ENCODE data around the gene ID2.

ID2 gene

GRCh38 chr2:8661235-8661634 is 20.6 kb upstream of the ID2 start:
- H3K27ac ChIP-seq: no peak overlapping the region
- no peak for TF ChIP-seq CTCF (conservative IDR thresholded peaks at IDR 0.05)

GRCh38 chr2:8661736-8662135 is 20.1 kb upstream of the ID2 start:
- no peak for TF ChIP-seq CTCF (conservative IDR thresholded peaks at IDR 0.05)
- H3K27ac ChIP-seq: no peak overlapping the region

- no peak overlapping the region for H3K27ac ChIP-seq
- TF ChIP-seq CTCF (conservative IDR thresholded peaks at IDR 0.05): no peak
Observed at GRCh38 chr2:8662239-8662879, 19.5 kb upstream of the ID2 start.

DNA sequence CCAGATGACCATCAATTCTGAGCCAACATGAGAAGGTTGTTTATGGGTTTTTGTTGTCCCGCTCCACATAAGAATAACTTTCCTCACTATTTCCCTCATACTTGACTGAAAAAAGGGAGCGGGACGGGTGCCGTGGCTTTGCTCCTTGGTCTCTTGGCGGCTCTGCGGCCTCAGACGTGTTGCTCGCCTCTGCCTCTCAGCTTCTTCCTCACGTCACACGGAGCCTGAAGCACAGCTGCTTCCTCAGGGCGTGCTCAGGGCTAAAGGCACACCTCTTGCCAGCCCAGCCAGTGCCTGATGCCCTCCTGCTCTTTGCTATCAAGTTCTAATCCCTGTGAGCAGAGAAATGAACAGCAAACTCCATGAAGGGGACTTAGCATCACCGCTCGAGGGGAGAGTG is 17.9 kb upstream of the ID2 start:
- H3K27ac ChIP-seq: no peak overlapping the region
- no peak for TF ChIP-seq CTCF (conservative IDR thresholded peaks at IDR 0.05)

DNA sequence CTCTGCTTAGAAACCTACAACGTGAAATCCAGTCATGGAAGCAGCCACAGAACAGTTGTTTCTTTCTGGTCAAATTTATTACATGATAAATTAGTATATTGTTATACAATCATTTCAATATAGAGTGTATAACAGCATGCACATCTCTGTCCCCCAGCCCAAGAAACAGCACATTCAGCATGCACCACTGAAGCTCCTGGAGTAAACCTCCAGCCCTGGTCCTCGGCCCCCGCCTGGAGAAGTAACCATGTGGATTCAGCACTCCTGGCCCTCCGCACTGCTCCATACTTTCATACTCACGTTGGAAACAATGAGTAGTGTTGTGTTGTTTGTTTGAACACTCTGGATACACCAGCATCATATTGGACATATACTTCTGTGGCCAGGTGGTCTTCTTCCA is 15.3 kb upstream of the ID2 start:
- H3K27ac ChIP-seq: no peak overlapping the region
- TF ChIP-seq CTCF (conservative IDR thresholded peaks at IDR 0.05): no peak

- H3K27ac ChIP-seq: no peak overlapping the region
- TF ChIP-seq CTCF (conservative IDR thresholded peaks at IDR 0.05): no peak
Observed at GRCh38 chr2:8667896-8668512, 13.9 kb upstream of the ID2 start.

DNA sequence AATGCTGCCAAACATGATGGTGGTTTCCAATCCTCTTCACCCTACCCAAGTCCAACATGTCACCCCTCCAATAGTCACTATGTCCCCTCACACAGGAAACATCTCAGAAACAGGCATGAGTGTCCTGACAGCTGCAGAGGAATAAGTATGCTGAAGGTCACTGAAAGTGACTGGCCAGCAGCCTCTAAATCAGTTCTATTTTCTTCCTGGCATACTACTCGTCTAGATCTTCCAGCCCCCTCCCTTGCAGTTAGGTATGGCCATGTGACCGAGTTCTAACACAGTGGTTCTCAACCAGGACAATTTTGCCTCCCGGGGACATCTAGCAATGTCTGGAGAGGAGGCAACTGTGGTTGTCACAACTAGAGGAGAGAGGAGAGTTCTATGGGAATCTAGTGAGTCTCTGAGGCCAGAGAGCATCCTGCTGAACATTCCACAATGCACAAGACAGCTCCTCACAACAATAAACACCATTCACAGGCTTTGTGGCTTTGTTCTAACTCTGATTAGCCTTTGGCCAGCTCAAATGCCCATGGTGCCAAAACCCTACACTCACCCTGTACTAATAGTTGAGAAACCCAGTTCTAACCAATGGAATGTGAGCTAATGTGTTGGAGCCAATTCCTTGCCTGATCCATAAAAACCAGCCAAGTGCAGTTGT is 12.6 kb upstream of the ID2 start:
- peak overlapping the region; percentile 47 for H3K27ac ChIP-seq
- no peak for TF ChIP-seq CTCF (conservative IDR thresholded peaks at IDR 0.05)

Measured in VCaP (cell line).